Osteocyte (in vitro differentiated cells): ENCODE results near the gene SCAF1. TPM values are rescaled to one million over a fixed set of nuclear protein-coding genes. Genes with fewer than 3 reads are reported as not detected.

Source experiments
- DNase-seq: peaks from one replicate; pipeline ENCODE4 v3.0.0; 2021; ENCODE audit warnings: mixed read lengths; ENCODE audit not compliant: unreplicated experiment; ENCODE audit errors: extremely low spot score
- H3K27ac Mint-ChIP-seq: one replicate; pipeline ENCODE4 v1.8.0; 2021; ENCODE audit warnings: mild to moderate bottlenecking, mixed read lengths; ENCODE audit not compliant: unreplicated experiment
- H3K27me3 Mint-ChIP-seq: one replicate; pipeline ENCODE4 v1.8.0; 2021; ENCODE audit warnings: mixed read lengths; ENCODE audit not compliant: unreplicated experiment
- H3K36me3 Mint-ChIP-seq: one replicate; pipeline ENCODE4 v1.8.0; 2021; ENCODE audit warnings: mixed read lengths; ENCODE audit not compliant: unreplicated experiment
- H3K4me1 Mint-ChIP-seq: one replicate; pipeline ENCODE4 v1.8.0; 2021; ENCODE audit warnings: mixed read lengths; ENCODE audit not compliant: unreplicated experiment
- H3K4me3 Mint-ChIP-seq: one replicate; pipeline ENCODE4 v1.8.0; 2021; ENCODE audit warnings: mild to moderate bottlenecking, moderate library complexity, mixed read lengths; ENCODE audit not compliant: unreplicated experiment
- H3K9me3 Mint-ChIP-seq: one replicate; pipeline ENCODE4 v1.8.0; 2021; ENCODE audit warnings: mixed read lengths; ENCODE audit not compliant: unreplicated experiment
- CTCF ChIP-seq: fragments of 200-600 bp; sonication (generic); IDR thresholded peaks from 2 replicates; pipeline ENCODE4 v1.5.0; 2021; ENCODE audit warnings: antibody characterized with exemption, mild to moderate bottlenecking, moderate library complexity
- total RNA-seq: library from RNA; stranded (reverse); gene quantifications from 2 replicates; pipeline ENCODE4 v1.2.1, GENCODE V29; 2021

Gene SCAF1
- total RNA-seq, 1 donor from 2014 or later = 81.9 TPM

GRCh38 chr19:49605605-49606004, 36.4 kb upstream of the SCAF1 start:
- no peaks in the 10 kb centered on the region for H3K9me3 Mint-ChIP-seq
- H3K4me3 Mint-ChIP-seq = no peak overlapping the region
- no peaks in the 10 kb centered on the region for H3K27me3 Mint-ChIP-seq

GRCh38 chr19:49609499-49610092, 32.4 kb upstream of the SCAF1 start:
- no peaks in the 10 kb centered on the region for H3K9me3 Mint-ChIP-seq
- DNase-seq = no peak

More at GRCh38 chr19:49605605-49606004, 36.4 kb upstream of the SCAF1 start:
- DNase-seq = no peak
- no peaks in the 10 kb centered on the region for H3K4me1 Mint-ChIP-seq
- TF ChIP-seq CTCF = no peak
- H3K36me3 Mint-ChIP-seq = peaks cover 20% of the 10 kb centered on the region
- no peak overlapping the region for H3K27ac Mint-ChIP-seq

GRCh38 chr19:49613374-49613773, 28.6 kb upstream of the SCAF1 start:
- TF ChIP-seq CTCF = no peak
- Mint-ChIP-seq H3K27ac (peak overlapping the region; percentile 81), H3K4me1 (peaks cover 21% of the 10 kb centered on the region), H3K27me3 (no peaks in the 10 kb centered on the region), H3K4me3 (no peak overlapping the region), H3K36me3 (peaks cover 11% of the 10 kb centered on the region), H3K9me3 (no peaks in the 10 kb centered on the region)
- no peak for DNase-seq

More at GRCh38 chr19:49609499-49610092, 32.4 kb upstream of the SCAF1 start:
- Mint-ChIP-seq H3K4me1 (peaks cover 21% of the 10 kb centered on the region), H3K36me3 (peaks cover 3% of the 10 kb centered on the region), H3K4me3 (no peak overlapping the region), H3K27me3 (no peaks in the 10 kb centered on the region), H3K27ac (no peak overlapping the region)
- TF ChIP-seq CTCF = no peak

GRCh38 chr19:49614096-49614833, 27.7 kb upstream of the SCAF1 start:
- peaks cover 15% of the 10 kb centered on the region for H3K36me3 Mint-ChIP-seq
- no peaks in the 10 kb centered on the region for H3K9me3 Mint-ChIP-seq
- DNase-seq = no peak
- TF ChIP-seq CTCF = no peak
- H3K4me1 Mint-ChIP-seq = peaks cover 21% of the 10 kb centered on the region
- peak overlapping the region; percentile 81 for H3K27ac Mint-ChIP-seq
- H3K4me3 Mint-ChIP-seq = no peak overlapping the region
- no peaks in the 10 kb centered on the region for H3K27me3 Mint-ChIP-seq

- Mint-ChIP-seq H3K36me3 (peaks cover 15% of the 10 kb centered on the region), H3K27ac (no peak overlapping the region)
These were observed 26.1 kb upstream of the SCAF1 start for GRCh38 chr19:49615861-49616260.

More at GRCh38 chr19:49615861-49616260, 26.1 kb upstream of the SCAF1 start:
- DNase-seq = no peak
- H3K4me1 Mint-ChIP-seq = peaks cover 21% of the 10 kb centered on the region
- H3K27me3 Mint-ChIP-seq = no peaks in the 10 kb centered on the region
- TF ChIP-seq CTCF = no peak
- H3K4me3 Mint-ChIP-seq = no peak overlapping the region
- H3K9me3 Mint-ChIP-seq = no peaks in the 10 kb centered on the region
